ENCODE measurements around the gene NYNRIN.

GRCh38 chr14:24426150-24426911 lies 27.5 kb downstream of the NYNRIN start:
- TF ChIP-seq CTCF (IDR thresholded peaks at IDR 0.05) (no peak), POLR2A (IDR thresholded peaks at IDR 0.05) (no peak)
